HG03175 (cell line): Measurements from ENCODE around the gene HDDC3.

Experiments
- ATAC-seq: cut with Tn5 transposase; IDR thresholded peaks from one replicate; pipeline ENCODE4 v1.9.1; 2021; ENCODE audit warnings: mild to moderate bottlenecking, moderate library complexity; ENCODE audit not compliant: unreplicated experiment

The HDDC3 gene

DNA sequence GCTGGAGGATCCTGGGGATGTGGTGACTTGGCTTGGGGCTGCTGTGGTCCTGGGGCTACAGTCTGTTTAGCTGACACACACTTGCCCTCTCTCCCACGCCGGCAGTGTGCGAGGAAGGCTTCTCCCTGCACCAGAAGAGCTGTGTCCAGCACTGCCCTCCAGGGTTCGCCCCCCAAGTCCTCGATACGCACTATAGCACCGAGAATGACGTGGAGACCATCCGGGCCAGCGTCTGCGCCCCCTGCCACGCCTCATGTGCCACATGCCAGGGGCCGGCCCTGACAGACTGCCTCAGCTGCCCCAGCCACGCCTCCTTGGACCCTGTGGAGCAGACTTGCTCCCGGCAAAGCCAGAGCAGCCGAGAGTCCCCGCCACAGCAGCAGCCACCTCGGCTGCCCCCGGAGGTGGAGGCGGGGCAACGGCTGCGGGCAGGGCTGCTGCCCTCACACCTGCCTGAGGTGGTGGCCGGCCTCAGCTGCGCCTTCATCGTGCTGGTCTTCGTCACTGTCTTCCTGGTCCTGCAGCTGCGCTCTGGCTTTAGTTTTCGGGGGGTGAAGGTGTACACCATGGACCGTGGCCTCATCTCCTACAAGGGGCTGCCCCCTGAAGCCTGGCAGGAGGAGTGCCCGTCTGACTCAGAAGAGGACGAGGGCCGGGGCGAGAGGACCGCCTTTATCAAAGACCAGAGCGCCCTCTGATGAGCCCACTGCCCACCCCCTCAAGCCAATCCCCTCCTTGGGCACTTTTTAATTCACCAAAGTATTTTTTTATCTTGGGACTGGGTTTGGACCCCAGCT lies 51.0 kb downstream of the HDDC3 start:
- no peak for ATAC-seq

DNA sequence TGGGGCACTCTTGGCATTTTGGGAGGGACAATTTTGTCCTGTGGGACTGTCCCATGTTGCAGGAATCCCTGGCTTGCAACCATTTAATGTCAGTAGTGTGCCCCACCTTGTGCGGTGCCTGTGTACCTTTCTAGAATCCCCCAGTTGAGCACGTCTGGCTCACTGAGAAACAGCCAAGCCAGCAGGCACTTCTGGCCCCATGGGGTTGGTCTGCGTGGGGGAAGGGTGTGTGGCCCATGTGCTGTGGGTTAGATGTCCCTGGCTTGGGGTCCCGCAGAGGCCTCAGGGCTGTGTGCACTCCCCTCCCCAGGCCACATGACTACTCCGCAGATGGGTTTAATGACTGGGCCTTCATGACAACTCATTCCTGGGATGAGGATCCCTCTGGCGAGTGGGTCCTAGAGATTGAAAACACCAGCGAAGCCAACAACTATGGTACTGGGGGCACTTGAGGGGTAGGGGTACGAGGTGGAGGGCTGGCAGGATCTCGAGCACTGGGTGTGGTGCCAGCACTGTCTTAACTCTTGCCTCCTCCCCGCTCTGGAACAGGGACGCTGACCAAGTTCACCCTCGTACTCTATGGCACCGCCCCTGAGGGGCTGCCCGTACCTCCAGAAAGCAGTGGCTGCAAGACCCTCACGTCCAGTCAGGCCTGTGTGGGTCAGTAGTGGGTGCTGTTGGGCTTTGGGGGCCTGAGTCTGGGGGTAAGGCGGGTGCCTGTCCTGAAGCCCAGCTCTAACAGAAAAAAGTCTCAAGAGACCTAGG lies 51.8 kb downstream of the HDDC3 start:
- no peak for ATAC-seq
